Loucy (cell line): ENCODE data around the gene DSCAM.

ENCODE experiments used
- H2AFZ ChIP-seq: fragments of 200-600 bp; sonication (generic); 2 replicates; pipeline ENCODE4 v1.6.0; 2016; ENCODE audit warnings: antibody characterized with exemption, mild to moderate bottlenecking, low read length, moderate library complexity
- H3F3A ChIP-seq: fragments of 200-600 bp; 2 replicates; pipeline ENCODE4 v1.6.0; 2016; ENCODE audit warnings: antibody characterized with exemption, low read depth, mild to moderate bottlenecking
- H3K27me3 ChIP-seq: fragments of 200-600 bp; sonication (generic); 2 replicates; pipeline ENCODE4 v1.6.1; 2014; ENCODE audit warnings: low read length, mild to moderate bottlenecking; ENCODE audit not compliant: insufficient read depth, poor library complexity, severe bottlenecking
- H3K36me3 ChIP-seq: fragments of 200-600 bp; sonication (generic); 2 replicates; pipeline ENCODE4 v1.6.1; 2016; ENCODE audit warnings: low read length; ENCODE audit not compliant: insufficient read depth
- H3K4me1 ChIP-seq: fragments of 200-600 bp; sonication (generic); 2 replicates; pipeline ENCODE4 v1.5.1; 2014; ENCODE audit warnings: low read length, mild to moderate bottlenecking; ENCODE audit not compliant: insufficient read depth, poor library complexity, severe bottlenecking
- H3K4me2 ChIP-seq: fragments of 200-600 bp; sonication (generic); 2 replicates; pipeline ENCODE4 v1.6.0; 2014; ENCODE audit warnings: antibody characterized with exemption, low read length, low read depth, mild to moderate bottlenecking; ENCODE audit not compliant: poor library complexity, severe bottlenecking
- H3K4me3 ChIP-seq: fragments of 200-600 bp; sonication (generic); 2 replicates; pipeline ENCODE4 v1.5.1; 2014; ENCODE audit warnings: low read length, mild to moderate bottlenecking, mixed read lengths; ENCODE audit not compliant: poor library complexity, severe bottlenecking
- H3K79me2 ChIP-seq: fragments of 200-600 bp; sonication (generic); 2 replicates; pipeline ENCODE4 v1.6.1; 2014; ENCODE audit warnings: low read length; ENCODE audit not compliant: insufficient read depth
- H3K9ac ChIP-seq: fragments of 200-600 bp; sonication (generic); 2 replicates; pipeline ENCODE4 v1.6.0; 2014; ENCODE audit warnings: mild to moderate bottlenecking, low read depth, low read length, moderate library complexity; ENCODE audit not compliant: poor library complexity, severe bottlenecking
- H3K9me2 ChIP-seq: fragments of 200-600 bp; sonication (generic); replicated peaks from 2 replicates; pipeline ENCODE4 v1.6.1; 2016; ENCODE audit warnings: low read depth, low read length, mixed read lengths
- H3K9me3 ChIP-seq: fragments of 200-600 bp; sonication (generic); 2 replicates; pipeline ENCODE4 v1.6.1; 2014; ENCODE audit warnings: mild to moderate bottlenecking, antibody characterized with exemption, low read length, low read depth; ENCODE audit not compliant: insufficient read depth
- H4K20me1 ChIP-seq: fragments of 200-600 bp; sonication (generic); 2 replicates; pipeline ENCODE4 v1.6.0; 2014; ENCODE audit warnings: antibody characterized with exemption, low read length, mild to moderate bottlenecking; ENCODE audit not compliant: insufficient read depth, poor library complexity, severe bottlenecking
- CTCF ChIP-seq: fragments of 200-600 bp; sonication (generic); conservative IDR thresholded peaks from 2 replicates; pipeline ENCODE4 v1.5.1; 2014; ENCODE audit warnings: mild to moderate bottlenecking, antibody characterized with exemption, low read length
- EZH2phosphoT487 ChIP-seq: fragments of 200-600 bp; IDR thresholded peaks from 2 replicates; pipeline ENCODE4 v1.6.1; 2018; ENCODE audit warnings: antibody characterized with exemption, mild to moderate bottlenecking, moderate library complexity, borderline replicate concordance

Gene DSCAM

GRCh38 chr21:40015818-40016217, 831.1 kb downstream of the DSCAM start:
- H3K4me2 ChIP-seq = no peak overlapping the region
- H3K9me3 ChIP-seq = no peaks in the 10 kb centered on the region; the same call in 1 of the 2 replicates

GRCh38 chr21:40014394-40014793, 832.6 kb downstream of the DSCAM start:
- no peaks in the 10 kb centered on the region for H3F3A ChIP-seq
- no peak overlapping the region for H3K4me3 ChIP-seq
- no peaks in the 10 kb centered on the region for H3K79me2 ChIP-seq
- H2AFZ ChIP-seq = no peak overlapping the region
- no peaks in the 10 kb centered on the region for H4K20me1 ChIP-seq
- no peaks in the 10 kb centered on the region for H3K36me3 ChIP-seq
- no peak overlapping the region for H3K4me2 ChIP-seq
- peaks cover 3% of the 10 kb centered on the region; the same call in 1 of the 2 replicates for H3K9me3 ChIP-seq
- H3K27me3 ChIP-seq = no peaks in the 10 kb centered on the region
- H3K9me2 ChIP-seq = no peaks in the 10 kb centered on the region
- H3K9ac ChIP-seq = no peak overlapping the region
- TF ChIP-seq CTCF (no peak), EZH2phosphoT487 (no peak)
- no peaks in the 10 kb centered on the region for H3K4me1 ChIP-seq

More at GRCh38 chr21:40015818-40016217, 831.1 kb downstream of the DSCAM start:
- Histone ChIP-seq H3F3A (no peaks in the 10 kb centered on the region), H3K9me2 (no peaks in the 10 kb centered on the region), H3K36me3 (no peaks in the 10 kb centered on the region), H3K79me2 (no peaks in the 10 kb centered on the region), H3K9ac (no peak overlapping the region), H2AFZ (no peak overlapping the region), H3K4me3 (no peak overlapping the region), H3K4me1 (no peaks in the 10 kb centered on the region), H3K27me3 (no peaks in the 10 kb centered on the region), H4K20me1 (no peaks in the 10 kb centered on the region)
- TF ChIP-seq CTCF (no peak), EZH2phosphoT487 (no peak)

GRCh38 chr21:40013001-40013735, 833.8 kb downstream of the DSCAM start:
- no peaks in the 10 kb centered on the region for H3K4me1 ChIP-seq
- H3K9me3 ChIP-seq = 0 out of 2 replicates have a peak, but pooled peaks cover 3% of the 10 kb centered on the region
- no peak overlapping the region for H3K9ac ChIP-seq
- no peak overlapping the region for H3K4me2 ChIP-seq
- TF ChIP-seq EZH2phosphoT487 (no peak), CTCF (no peak)
- H3K79me2 ChIP-seq = no peaks in the 10 kb centered on the region
- no peaks in the 10 kb centered on the region for H3F3A ChIP-seq
- H3K4me3 ChIP-seq = no peak overlapping the region
- no peaks in the 10 kb centered on the region for H3K27me3 ChIP-seq
- H3K9me2 ChIP-seq = no peaks in the 10 kb centered on the region
- no peaks in the 10 kb centered on the region for H4K20me1 ChIP-seq
- H3K36me3 ChIP-seq = no peaks in the 10 kb centered on the region
- no peak overlapping the region for H2AFZ ChIP-seq
